ENCODE data around the gene STX4.

GRCh38 chr16:30998852-30999761 is 34.3 kb upstream of the STX4 start:
- TF ChIP-seq CTCF (conservative IDR thresholded peaks at IDR 0.05 in 1 of 2, IDR thresholded peaks at IDR 0.05 in 1 of 2; ENCODE audit: extremely low read depth in 1 of 2, insufficient read depth in 1 of 2, low read depth in 1 of 2, low read length in 2 of 2) (no peak), EZH2 (IDR thresholded peaks at IDR 0.05; ENCODE audit: borderline replicate concordance, low read length) (no peak)
